Tibial artery (tissue), 4 donors: Measurements from ENCODE around the gene GUCD1.

Experiments
- DNase-seq, 2 donors: peaks; one replicate each; pipeline ENCODE4 v3.0.0-alpha.2; 2019
- H3K27ac ChIP-seq, 2 donors: fragments of 200-600 bp; sonication (generic) in 1 of 2; 1 replicate in 1 of 2; 2 replicates in 1 of 2; pipeline ENCODE4 v1.5.1; 2018 to 2019; ENCODE audit warnings: mild to moderate bottlenecking in 1 of 2
- H3K27me3 ChIP-seq, 2 donors: fragments of 200-600 bp; sonication (generic) in 1 of 2; one replicate each; pipeline versions ENCODE4 v1.5.1 to v1.6.0; 2016 to 2019
- H3K36me3 ChIP-seq, 3 donors: fragments of 200-600 bp; sonication (generic) in 2 of 3; one replicate each; pipeline ENCODE4 v1.5.1; 2016 to 2019; ENCODE audit warnings: mild to moderate bottlenecking in 2 of 3
- H3K4me1 ChIP-seq, 4 donors: fragments of 200-600 bp; sonication (generic) in 2 of 4; 1 replicate in 3 of 4; 2 replicates in 1 of 4; pipeline ENCODE4 v1.5.1; 2016 to 2019
- H3K4me3 ChIP-seq, 2 donors: fragments of 200-600 bp; sonication (generic) in 1 of 2; 1 replicate in 1 of 2; 2 replicates in 1 of 2; pipeline ENCODE4 v1.5.1; 2018 to 2019; ENCODE audit warnings: mild to moderate bottlenecking in 2 of 2
- H3K9me3 ChIP-seq, 3 donors: fragments of 200-600 bp; sonication (generic) in 1 of 3; one replicate each; pipeline ENCODE4 v1.5.1; 2016 to 2019
- CTCF ChIP-seq, 2 experiments: fragments of 200-600 bp in 1 of 2; fragments of 450-650 bp in 1 of 2; IDR thresholded peaks; one replicate each; pipeline ENCODE4 v1.5.1; 2017 to 2019; ENCODE audit warnings: antibody characterized with exemption in 2 of 2, mild to moderate bottlenecking in 1 of 2, moderate library complexity in 1 of 2
- intact Hi-C: fragments of 100-400 bp; cut with DNase I; formaldehyde crosslinking; loops from one replicate; pipeline ENCODE4 v1.15.0; 2023; ENCODE audit warnings: low total_unique reads

GUCD1 gene

GRCh38 chr22:24507716-24508115 is 47.2 kb downstream of the GUCD1 start:
- Histone ChIP-seq H3K27ac (no peak overlapping the region), H3K27me3 (no peaks in the 10 kb centered on the region), H3K4me1 (peaks cover 0 to 22% (median 8%) of the 10 kb centered on the region in 4 donors), H3K4me3 (no peak overlapping the region), H3K9me3 (no peaks in the 10 kb centered on the region), H3K36me3 (no peaks in the 10 kb centered on the region)
- intact Hi-C loops = loop anchor here (10.0 kb wide), 1 partner anchor 183 kb away; no protein-coding TSS in a partner anchor
- no peak for TF ChIP-seq CTCF (IDR thresholded peaks at IDR 0.05)
- no peak for DNase-seq

GRCh38 chr22:24506802-24507438 is 48.0 kb downstream of the GUCD1 start:
- Histone ChIP-seq H3K4me3 (no peak overlapping the region), H3K27ac (no peak overlapping the region), H3K36me3 (no peaks in the 10 kb centered on the region), H3K9me3 (no peaks in the 10 kb centered on the region), H3K27me3 (no peaks in the 10 kb centered on the region), H3K4me1 (peaks cover 0 to 19% (median 8%) of the 10 kb centered on the region in 4 donors)
- no peak for TF ChIP-seq CTCF (IDR thresholded peaks at IDR 0.05)
- DNase-seq = no peak
- intact Hi-C loops = loop anchor here (10.0 kb wide), 1 partner anchor 182 kb away; no protein-coding TSS in a partner anchor

- no peak for DNase-seq
- intact Hi-C loops = loop anchor here (10.0 kb wide), 1 partner anchor 180 kb away; no protein-coding TSS in a partner anchor
- H3K36me3 ChIP-seq = no peaks in the 10 kb centered on the region
- no peak overlapping the region for H3K4me3 ChIP-seq
- H3K27ac ChIP-seq = no peak overlapping the region
- H3K27me3 ChIP-seq = no peaks in the 10 kb centered on the region
- H3K9me3 ChIP-seq = no peaks in the 10 kb centered on the region
- TF ChIP-seq CTCF (IDR thresholded peaks at IDR 0.05) = no peak
- H3K4me1 ChIP-seq = peaks cover 0 to under 1% (median 0%) of the 10 kb centered on the region in 4 donors
Measured at GRCh38 chr22:24504956-24505736, 49.8 kb downstream of the GUCD1 start.

- no peaks in the 10 kb centered on the region for H3K36me3 ChIP-seq
- no peak for DNase-seq
- intact Hi-C loops = loop anchor here (10.0 kb wide), 1 partner anchor 180 kb away; no protein-coding TSS in a partner anchor
- no peak overlapping the region for H3K27ac ChIP-seq
- no peak for TF ChIP-seq CTCF (IDR thresholded peaks at IDR 0.05)
- no peaks in the 10 kb centered on the region for H3K9me3 ChIP-seq
- no peak overlapping the region for H3K4me3 ChIP-seq
- no peaks in the 10 kb centered on the region for H3K27me3 ChIP-seq
- H3K4me1 ChIP-seq = no peaks in the 10 kb centered on the region
Measured at GRCh38 chr22:24504540-24504939, 50.4 kb downstream of the GUCD1 start.

- no peaks in the 10 kb centered on the region for H3K9me3 ChIP-seq
- H3K36me3 ChIP-seq = no peaks in the 10 kb centered on the region
- intact Hi-C loops = loop anchor here (10.0 kb wide), 1 partner anchor 179 kb away; no protein-coding TSS in a partner anchor
- H3K4me3 ChIP-seq = no peak overlapping the region
- H3K27me3 ChIP-seq = no peaks in the 10 kb centered on the region
- no peak for DNase-seq
- no peak overlapping the region for H3K27ac ChIP-seq
- H3K4me1 ChIP-seq = no peaks in the 10 kb centered on the region
- TF ChIP-seq CTCF (IDR thresholded peaks at IDR 0.05) = no peak
Measured at GRCh38 chr22:24503843-24504338, 51.0 kb downstream of the GUCD1 start.
